CD8-positive, alpha-beta memory T cell (primary cell): ENCODE measurements around the gene CEACAM3. TPM values are rescaled to one million over a fixed set of nuclear protein-coding genes. Genes with fewer than 3 reads are reported as not detected.
A peak's percentile ranks its signal among the peaks of the same experiment; 100 is the strongest.

ENCODE experiments used
- CTCF ChIA-PET: fragments of 350-600 bp; sonication (Branson Sonifier 250); formaldehyde crosslinking; loops from one replicate; lab custom pipeline; 2021; ENCODE audit warnings: antibody characterized with exemption; lab: Charles Lee
- POLR2A ChIA-PET: fragments of 350-600 bp; sonication (Branson Sonifier 250); formaldehyde crosslinking; loops from one replicate; lab custom pipeline; 2021; ENCODE audit warnings: antibody characterized with exemption; lab: Charles Lee
- DNase-seq, 5 donors: peaks; one replicate each; pipeline versions ENCODE4 v3.0.0 to v3.0.0-alpha.2; 2020 to 2022; ENCODE audit warnings: mixed read lengths in 1 of 5
- H3K27ac ChIP-seq: one replicate; pipeline ENCODE4 v1.7.0; 2013; ENCODE audit warnings: low read depth, mild to moderate bottlenecking, low read length, moderate library complexity
- H3K27me3 ChIP-seq: 2 replicates; pipeline ENCODE4 v1.7.0; 2013; ENCODE audit warnings: low read length, mild to moderate bottlenecking; ENCODE audit not compliant: insufficient read depth, poor library complexity, severe bottlenecking
- H3K36me3 ChIP-seq: 2 replicates; pipeline ENCODE4 v1.7.0; 2013; ENCODE audit warnings: mild to moderate bottlenecking, low read length, moderate library complexity; ENCODE audit not compliant: insufficient read depth
- H3K4me1 ChIP-seq: 2 replicates; pipeline ENCODE4 v1.7.0; 2013; ENCODE audit warnings: mild to moderate bottlenecking, low read length, moderate library complexity; ENCODE audit not compliant: insufficient read depth
- H3K4me3 ChIP-seq: 2 replicates; pipeline ENCODE4 v1.7.0; 2013; ENCODE audit warnings: mild to moderate bottlenecking, low read length
- H3K9me3 ChIP-seq: 2 replicates; pipeline ENCODE4 v1.7.0; 2013; ENCODE audit warnings: mild to moderate bottlenecking, low read length
- H3K27ac Mint-ChIP-seq, 8 donors: one replicate each; pipeline ENCODE4 v1.8.0; 2020 to 2021; ENCODE audit warnings: mixed read lengths in 8 of 8, mild to moderate bottlenecking in 6 of 8, inconsistent platforms in 3 of 8, moderate library complexity in 3 of 8
- H3K27me3 Mint-ChIP-seq, 2 donors: one replicate each; pipeline ENCODE4 v1.8.0; 2020 to 2021; ENCODE audit warnings: mixed read lengths in 2 of 2, mild to moderate bottlenecking in 1 of 2, moderate library complexity in 1 of 2
- H3K36me3 Mint-ChIP-seq, 3 donors: one replicate each; pipeline ENCODE4 v1.8.0; 2020 to 2021; ENCODE audit warnings: mixed read lengths in 3 of 3, inconsistent platforms in 1 of 3, mild to moderate bottlenecking in 1 of 3
- H3K4me1 Mint-ChIP-seq, 3 donors: one replicate each; pipeline ENCODE4 v1.8.0; 2020 to 2021; ENCODE audit warnings: mixed read lengths in 3 of 3, inconsistent platforms in 1 of 3, mild to moderate bottlenecking in 1 of 3
- H3K4me3 Mint-ChIP-seq, 7 donors: one replicate each; pipeline ENCODE4 v1.8.0; 2020 to 2021; ENCODE audit warnings: mixed read lengths in 7 of 7, mild to moderate bottlenecking in 6 of 7, moderate library complexity in 4 of 7, inconsistent platforms in 2 of 7
- H3K9me3 Mint-ChIP-seq, 5 donors: one replicate each; pipeline ENCODE4 v1.8.0; 2020 to 2022; ENCODE audit warnings: mixed read lengths in 5 of 5, mild to moderate bottlenecking in 3 of 5, moderate library complexity in 2 of 5, inconsistent platforms in 1 of 5
- polyA plus RNA-seq: library from polyadenylated mRNA; unstranded; fragments of 300-500 nt; fragmentation: Illumina TruSeq; gene quantifications from one replicate; pipeline ENCODE4 v1.2.3, GENCODE V29; 2021
- total RNA-seq, 2 experiments: library from RNA; stranded (reverse); gene quantifications; one replicate each; pipeline ENCODE4 v1.2.3, GENCODE V29; 2021

CEACAM3 gene
- total and polyA plus RNA-seq, 3 experiments from 2014 or later: not detected

GRCh38 chr19:41821003-41821735, 24.8 kb downstream of the CEACAM3 start:
- POLR2A ChIA-PET: no interaction called here
- Histone ChIP-seq H3K36me3 (no peaks in the 10 kb centered on the region), H3K4me1 (no peaks in the 10 kb centered on the region), H3K4me3 (no peak overlapping the region), H3K27ac (no peak overlapping the region), H3K27me3 (no peaks in the 10 kb centered on the region), H3K9me3 (no peaks in the 10 kb centered on the region)
- Mint-ChIP-seq H3K27ac (peak overlapping the region in 1 of 8 donors; percentile 84), H3K36me3 (no peaks in the 10 kb centered on the region), H3K4me1 (peaks cover 0 to 2% (median 0%) of the 10 kb centered on the region in 3 donors), H3K9me3 (no peaks in the 10 kb centered on the region), H3K4me3 (no peak overlapping the region), H3K27me3 (peaks cover 12 to 28% of the 10 kb centered on the region in 2 donors)
- DNase-seq: peak in 3 of 5 donors; percentile 15 to 56 (median 27)
- CTCF ChIA-PET: interaction anchor here (1.1 to 1.4 kb wide), 4 partner anchors 12 to 68 kb away, joined by 3 to 8 read pairs (median 4); no protein-coding TSS in a partner anchor

- no peaks in the 10 kb centered on the region for H3K4me1 ChIP-seq
- no peak for DNase-seq
- Mint-ChIP-seq H3K27me3 (peaks cover 13 to 45% of the 10 kb centered on the region in 2 donors), H3K27ac (no peak overlapping the region), H3K36me3 (no peaks in the 10 kb centered on the region), H3K9me3 (no peaks in the 10 kb centered on the region), H3K4me1 (no peaks in the 10 kb centered on the region), H3K4me3 (no peak overlapping the region)
- H3K27ac ChIP-seq: no peak overlapping the region
- CTCF ChIA-PET: interaction anchor here (1.0 to 1.9 kb wide), 2 partner anchors 17 to 121 kb away, joined by 3 to 5 read pairs; no protein-coding TSS in a partner anchor
- H3K27me3 ChIP-seq: peaks cover 14% of the 10 kb centered on the region
- H3K9me3 ChIP-seq: no peaks in the 10 kb centered on the region
- no peaks in the 10 kb centered on the region for H3K36me3 ChIP-seq
- no peak overlapping the region for H3K4me3 ChIP-seq
- POLR2A ChIA-PET: no interaction called here
Measured at GRCh38 chr19:41837981-41838708, 41.8 kb downstream of the CEACAM3 start.

- Histone ChIP-seq H3K4me3 (no peak overlapping the region), H3K9me3 (no peaks in the 10 kb centered on the region), H3K27me3 (peaks cover 14% of the 10 kb centered on the region), H3K27ac (no peak overlapping the region), H3K36me3 (no peaks in the 10 kb centered on the region), H3K4me1 (no peaks in the 10 kb centered on the region)
- Mint-ChIP-seq H3K36me3 (no peaks in the 10 kb centered on the region), H3K27ac (no peak overlapping the region), H3K27me3 (peaks cover 14 to 43% of the 10 kb centered on the region in 2 donors), H3K9me3 (no peaks in the 10 kb centered on the region), H3K4me1 (no peaks in the 10 kb centered on the region), H3K4me3 (no peak overlapping the region)
- ChIA-PET CTCF (interaction anchor here (1.9 kb wide), 1 partner anchor 18 kb away, joined by 5 read pairs; no protein-coding TSS in a partner anchor), POLR2A (no interaction called here)
- DNase-seq: no peak
Measured at GRCh38 chr19:41839211-41839610, 42.8 kb downstream of the CEACAM3 start.

GRCh38 chr19:41843371-41843770, 47.0 kb downstream of the CEACAM3 start:
- DNase-seq: no peak
- Histone ChIP-seq H3K9me3 (no peaks in the 10 kb centered on the region), H3K36me3 (no peaks in the 10 kb centered on the region), H3K4me3 (no peak overlapping the region), H3K27me3 (peaks cover 8% of the 10 kb centered on the region), H3K27ac (no peak overlapping the region), H3K4me1 (no peaks in the 10 kb centered on the region)
- H3K27ac Mint-ChIP-seq: no peak overlapping the region
- no peaks in the 10 kb centered on the region for H3K4me1 Mint-ChIP-seq
- H3K9me3 Mint-ChIP-seq: no peaks in the 10 kb centered on the region
- peaks cover 8 to 17% of the 10 kb centered on the region in 2 donors for H3K27me3 Mint-ChIP-seq
- CTCF ChIA-PET: interaction anchor here (0.8 kb wide), 1 partner anchor 266 kb away, joined by 3 read pairs; no protein-coding TSS in a partner anchor
- no peaks in the 10 kb centered on the region for H3K36me3 Mint-ChIP-seq
- POLR2A ChIA-PET: no interaction called here
- H3K4me3 Mint-ChIP-seq: no peak overlapping the region

GRCh38 chr19:41844601-41845000, 48.2 kb downstream of the CEACAM3 start, which contains the start of gene LYPD4:
LYPD4 (minus strand) TSS chr19:41844683; CDS start chr19:41839285, 5,398 bp downstream.
- no peak for DNase-seq
- no peak within 1 kb of the TSS for H3K27ac ChIP-seq
- peaks cover 4 to 7% of the 10 kb centered on the region in 2 donors for H3K27me3 Mint-ChIP-seq
- H3K9me3 Mint-ChIP-seq: no peaks in the 10 kb centered on the region
- no peaks in the 10 kb centered on the region for H3K4me1 Mint-ChIP-seq
- H3K27ac Mint-ChIP-seq: peak within 1 kb of the TSS in 1 of 8 donors; percentile 63
- no peaks in the 10 kb centered on the region for H3K36me3 Mint-ChIP-seq
- H3K4me1 ChIP-seq: no peaks in the 10 kb centered on the region
- H3K36me3 ChIP-seq: no peaks in the 10 kb centered on the region
- ChIA-PET CTCF (no interaction called here), POLR2A (no interaction called here)
- no peak within 1 kb of the TSS for H3K4me3 ChIP-seq
- H3K27me3 ChIP-seq: no peaks in the 10 kb centered on the region
- H3K4me3 Mint-ChIP-seq: peak within 1 kb of the TSS in 1 of 7 donors; percentile 44
- H3K9me3 ChIP-seq: no peaks in the 10 kb centered on the region

GRCh38 chr19:41845001-41845050, 48.4 kb downstream of the CEACAM3 start, which contains the start of gene DMRTC2:
DMRTC2 (plus strand) TSS chr19:41845042; CDS start chr19:41847429, 2,387 bp downstream.
- peaks cover 4 to 7% of the 10 kb centered on the region in 2 donors for H3K27me3 Mint-ChIP-seq
- peak within 1 kb of the TSS in 1 of 8 donors; percentile 63 for H3K27ac Mint-ChIP-seq
- no peaks in the 10 kb centered on the region for H3K27me3 ChIP-seq
- H3K36me3 ChIP-seq: no peaks in the 10 kb centered on the region
- H3K4me3 ChIP-seq: no peak within 1 kb of the TSS
- H3K4me3 Mint-ChIP-seq: no peak within 1 kb of the TSS
- H3K9me3 ChIP-seq: no peaks in the 10 kb centered on the region
- no peaks in the 10 kb centered on the region for H3K4me1 Mint-ChIP-seq
- no peaks in the 10 kb centered on the region for H3K4me1 ChIP-seq
- no peaks in the 10 kb centered on the region for H3K9me3 Mint-ChIP-seq
- H3K36me3 Mint-ChIP-seq: no peaks in the 10 kb centered on the region
- H3K27ac ChIP-seq: no peak within 1 kb of the TSS
- ChIA-PET CTCF (no interaction called here), POLR2A (no interaction called here)
- DNase-seq: no peak

- POLR2A ChIA-PET: no interaction called here
- H3K36me3 Mint-ChIP-seq: no peaks in the 10 kb centered on the region
Measured at GRCh38 chr19:41845051-41845590, 48.7 kb downstream of the CEACAM3 start.

More at GRCh38 chr19:41845051-41845590, 48.7 kb downstream of the CEACAM3 start:
- no peaks in the 10 kb centered on the region for H3K27me3 ChIP-seq
- no peaks in the 10 kb centered on the region for H3K9me3 Mint-ChIP-seq
- H3K4me1 Mint-ChIP-seq: no peaks in the 10 kb centered on the region
- DNase-seq: no peak
- no peaks in the 10 kb centered on the region for H3K9me3 ChIP-seq
- no peak overlapping the region for H3K27ac ChIP-seq
- CTCF ChIA-PET: no interaction called here
- H3K27ac Mint-ChIP-seq: peak overlapping the region in 1 of 8 donors; percentile 63
- H3K4me1 ChIP-seq: no peaks in the 10 kb centered on the region
- no peaks in the 10 kb centered on the region for H3K36me3 ChIP-seq
- H3K27me3 Mint-ChIP-seq: peaks cover 4 to 5% of the 10 kb centered on the region in 2 donors
- H3K4me3 ChIP-seq: no peak overlapping the region
- H3K4me3 Mint-ChIP-seq: no peak overlapping the region
